ENCODE measurements around the gene CNTNAP2. TPM values are rescaled to one million over a fixed set of nuclear protein-coding genes. Genes with fewer than 3 reads are reported as not detected.
"Not testable (repeated sequence)": the region's sequence is repeated elsewhere in the genome, so short reads cannot be mapped to it uniquely, and the experiment has no call there.

Gene CNTNAP2
- total RNA-seq, 4 donors from 2014 or later: 0.29 to 0.88 (median 0.33) TPM; not detected in 1

- Histone ChIP-seq H3K27me3 (no peaks in the 10 kb centered on the region), H3K9me3 (no peaks in the 10 kb centered on the region), H3K4me3 (replicated peaks in 1 of 3) (no peak overlapping the region), H3K4me1 (no peaks in the 10 kb centered on the region), H3K36me3 (no peaks in the 10 kb centered on the region), H3K27ac (no peak overlapping the region)
- intact Hi-C loops (cut with DNase I): no loop called here
- no peak for DNase-seq
- TF ChIP-seq CTCF (IDR thresholded peaks at IDR 0.05) (no peak), POLR2A (IDR thresholded peaks at IDR 0.05) (no peak)
These were observed 2341.7 kb downstream of the CNTNAP2 start for GRCh38 chr7:148458263-148458662.

- H3K4me3 ChIP-seq (replicated peaks in 1 of 3): no peak overlapping the region
- intact Hi-C loops (cut with DNase I): no loop called here
- no peaks in the 10 kb centered on the region for H3K4me1 ChIP-seq
- no peak overlapping the region for H3K27ac ChIP-seq
- no peak for DNase-seq
- no peak for TF ChIP-seq POLR2A (IDR thresholded peaks at IDR 0.05)
- WGBS, 2 donors: 81 to 86% methylated on average over 4 of the region's 4 CpGs
- no peaks in the 10 kb centered on the region for H3K9me3 ChIP-seq
- H3K36me3 ChIP-seq: no peaks in the 10 kb centered on the region
- H3K27me3 ChIP-seq: no peaks in the 10 kb centered on the region
These were observed 2345.0 kb downstream of the CNTNAP2 start for GRCh38 chr7:148461392-148462179.

GRCh38 chr7:148462774-148463173 lies 2346.2 kb downstream of the CNTNAP2 start:
- H3K27me3 ChIP-seq; H3K9me3 ChIP-seq; DNase-seq; H3K36me3 ChIP-seq; intact Hi-C loops (cut with DNase I); H3K4me3 ChIP-seq (replicated peaks in 1 of 3); H3K27ac ChIP-seq; H3K4me1 ChIP-seq: not testable (repeated sequence)
- WGBS, 2 donors: 83 to 85% methylated on average over 9 of the region's 9 CpGs

- TF ChIP-seq CTCF (IDR thresholded peaks at IDR 0.05) (no peak), POLR2A (IDR thresholded peaks at IDR 0.05) (no peak)
- no peak for DNase-seq
- intact Hi-C loops (cut with DNase I): no loop called here
- H3K9me3 ChIP-seq: no peaks in the 10 kb centered on the region
- WGBS, 2 donors: 95 to 99% methylated on average over 4 of the region's 4 CpGs
- no peak overlapping the region for H3K4me3 ChIP-seq (replicated peaks in 1 of 3)
- H3K36me3 ChIP-seq: no peaks in the 10 kb centered on the region
- no peak overlapping the region for H3K27ac ChIP-seq
- H3K4me1 ChIP-seq: no peaks in the 10 kb centered on the region
- H3K27me3 ChIP-seq: no peaks in the 10 kb centered on the region
These were observed 2346.6 kb downstream of the CNTNAP2 start for GRCh38 chr7:148463210-148463609.

- WGBS, 2 donors: 90 to 95% methylated on average over 7 of the region's 7 CpGs
- intact Hi-C loops (cut with DNase I): no loop called here
These were observed 2348.3 kb downstream of the CNTNAP2 start for GRCh38 chr7:148464947-148465346.

GRCh38 chr7:148465441-148465840 lies 2348.8 kb downstream of the CNTNAP2 start:
- intact Hi-C loops (cut with DNase I); H3K9me3 ChIP-seq: not testable (repeated sequence)

More at GRCh38 chr7:148464947-148465346, 2348.3 kb downstream of the CNTNAP2 start:
- no peak overlapping the region for H3K4me3 ChIP-seq (replicated peaks in 1 of 3)
- no peaks in the 10 kb centered on the region for H3K36me3 ChIP-seq
- no peak overlapping the region for H3K27ac ChIP-seq
- no peaks in the 10 kb centered on the region for H3K9me3 ChIP-seq
- TF ChIP-seq POLR2A (IDR thresholded peaks at IDR 0.05) (no peak), CTCF (IDR thresholded peaks at IDR 0.05) (no peak)
- H3K27me3 ChIP-seq: no peaks in the 10 kb centered on the region
- no peak for DNase-seq
- H3K4me1 ChIP-seq: no peaks in the 10 kb centered on the region

More at GRCh38 chr7:148465441-148465840, 2348.8 kb downstream of the CNTNAP2 start:
- not testable (repeated sequence) for H3K36me3 ChIP-seq; H3K27me3 ChIP-seq; DNase-seq; H3K27ac ChIP-seq; H3K4me3 ChIP-seq (replicated peaks in 1 of 3); H3K4me1 ChIP-seq
- WGBS, 2 donors: 93 to 95% methylated on average over 15 of the region's 15 CpGs
